Stimulated activated CD8-positive, alpha-beta memory T cell treated with anti-CD3 and anti-CD28 coated beads, Interleukin-7, amount 100 ng/mL, for 1 hour (primary cell): ENCODE data around the gene POR.
"Not testable (repeated sequence)": the region's sequence is repeated elsewhere in the genome, so short reads cannot be mapped to it uniquely, and the experiment has no call there.

Experiments used
- DNase-seq, 2 donors: peaks; one replicate each; pipeline ENCODE4 v3.0.0-alpha.2; 2020; ENCODE audit warnings: low read depth in 2 of 2

POR gene

GRCh38 chr7:75914655-75915415, at the start of gene POR:
Gene POR, plus strand, starts transcription at chr7:75915155. Its CDS starts 38,847 bp downstream, at chr7:75954002.
- peak; percentile 95 to 98 for DNase-seq

- no peak for DNase-seq
These were observed 48.9 kb upstream of the POR start for GRCh38 chr7:75866114-75866488.

DNA sequence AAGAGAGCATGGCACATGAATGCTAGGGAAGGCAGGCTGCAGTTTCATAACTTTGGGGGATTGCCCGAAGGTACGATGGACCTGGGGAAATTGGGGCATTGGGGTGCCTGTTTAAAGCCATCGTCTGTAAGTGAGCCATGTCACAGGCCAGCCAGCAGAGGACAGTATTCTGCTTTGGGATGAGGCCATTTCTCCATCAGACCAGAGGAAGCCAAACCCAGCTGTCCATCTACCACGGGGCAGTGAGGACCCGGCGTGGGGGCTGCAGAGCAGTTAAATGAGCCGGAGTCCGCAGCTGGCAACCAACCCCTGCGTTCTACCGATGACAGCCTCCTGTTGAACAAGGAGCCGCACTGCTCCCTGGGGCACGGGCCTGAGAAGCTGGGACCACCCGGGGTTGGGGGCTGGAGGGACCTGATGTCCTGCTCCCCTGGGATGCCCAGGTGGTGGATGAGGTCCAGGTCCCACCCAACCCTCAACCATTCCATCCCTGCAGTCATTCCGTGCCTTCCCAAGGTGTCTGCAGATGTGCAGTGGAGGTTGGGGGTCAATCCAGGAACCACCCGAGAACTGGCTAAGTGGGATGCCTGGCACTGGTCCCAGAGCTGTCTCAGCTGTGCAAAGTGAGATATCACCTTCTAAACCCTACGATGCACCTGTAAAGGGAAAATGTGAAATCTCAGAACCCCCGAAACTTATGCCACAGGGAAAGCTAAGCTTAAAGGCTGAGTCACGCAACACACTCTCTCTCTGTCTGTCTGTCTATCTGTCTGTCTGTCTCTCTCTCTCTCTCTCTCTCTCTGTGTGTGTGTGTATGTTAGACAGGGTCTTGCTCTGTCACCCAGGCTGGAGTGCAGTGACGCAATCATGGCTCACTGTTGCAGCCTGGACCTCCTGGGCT, 48.2 kb upstream of the POR start:
- peak in 1 of 2 donors; percentile 13 for DNase-seq

GRCh38 chr7:75867390-75867717, 47.6 kb upstream of the POR start:
- DNase-seq = no peak

- no peak for DNase-seq
These were observed 46.8 kb upstream of the POR start for GRCh38 chr7:75868153-75868552.

GRCh38 chr7:75869776-75870379, 45.1 kb upstream of the POR start:
- no peak for DNase-seq

DNA sequence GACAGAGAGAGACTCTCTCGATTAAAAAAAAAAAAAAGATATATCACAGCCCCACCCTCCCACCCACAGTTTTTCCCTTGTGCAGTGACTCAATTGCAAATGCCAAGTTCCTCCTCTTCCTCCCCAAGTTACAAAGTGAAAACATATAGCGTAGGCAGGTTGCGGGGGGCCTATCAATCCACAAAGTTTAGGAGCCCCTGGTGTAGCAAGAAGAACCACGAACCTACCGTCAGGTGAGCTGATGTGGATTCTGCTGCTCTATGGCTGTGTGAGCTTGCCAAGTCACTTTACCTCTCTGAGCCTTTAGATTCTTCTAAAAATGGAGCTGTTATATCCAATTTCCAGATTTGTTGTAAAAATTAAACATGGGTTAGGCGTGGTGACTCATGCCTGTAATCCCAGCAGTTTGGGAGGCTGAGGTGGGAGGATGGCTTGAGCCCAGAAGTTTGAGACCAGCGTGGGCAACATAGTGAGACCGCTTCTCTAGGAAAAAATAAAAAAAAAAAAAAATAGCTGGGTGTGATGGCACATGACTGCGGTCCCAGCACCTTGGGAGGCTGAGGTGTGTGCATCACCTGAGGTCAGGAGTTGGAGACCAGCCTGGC, 44.3 kb upstream of the POR start:
- no peak for DNase-seq

DNA sequence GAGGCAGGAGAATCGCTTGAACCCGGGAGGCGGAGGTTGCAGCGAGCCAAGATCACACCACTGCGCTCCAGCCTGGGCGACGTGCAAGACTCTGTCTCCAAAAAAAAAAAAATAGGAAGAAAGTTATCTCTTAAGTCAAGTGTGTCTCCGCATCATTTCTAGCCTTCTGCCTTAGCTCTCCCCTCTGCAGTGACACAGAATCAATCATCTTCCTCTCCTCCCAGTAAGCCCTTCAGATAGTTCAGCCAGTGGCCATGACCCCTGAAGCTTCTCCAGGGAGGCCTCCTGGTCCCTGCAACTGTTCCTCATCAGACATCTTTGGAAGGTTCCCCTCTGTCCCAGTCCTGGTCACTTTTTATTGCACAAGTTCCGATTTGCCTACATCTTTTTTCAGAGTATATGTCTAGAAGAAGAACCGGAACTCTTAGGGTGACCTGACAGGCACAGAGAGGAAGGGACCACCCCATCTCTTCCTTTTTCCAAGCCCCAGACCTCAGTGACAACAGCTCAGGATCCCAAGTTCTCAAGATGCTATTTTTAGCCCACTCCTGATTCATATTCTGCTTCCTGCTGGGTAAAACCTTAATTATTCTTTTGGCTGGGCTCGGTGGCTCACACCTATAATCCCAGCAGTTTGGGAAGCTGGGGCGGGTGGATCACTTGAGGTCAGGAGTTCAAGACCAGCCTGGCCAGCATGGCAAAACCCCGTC, 42.7 kb upstream of the POR start:
- DNase-seq = no peak

DNA sequence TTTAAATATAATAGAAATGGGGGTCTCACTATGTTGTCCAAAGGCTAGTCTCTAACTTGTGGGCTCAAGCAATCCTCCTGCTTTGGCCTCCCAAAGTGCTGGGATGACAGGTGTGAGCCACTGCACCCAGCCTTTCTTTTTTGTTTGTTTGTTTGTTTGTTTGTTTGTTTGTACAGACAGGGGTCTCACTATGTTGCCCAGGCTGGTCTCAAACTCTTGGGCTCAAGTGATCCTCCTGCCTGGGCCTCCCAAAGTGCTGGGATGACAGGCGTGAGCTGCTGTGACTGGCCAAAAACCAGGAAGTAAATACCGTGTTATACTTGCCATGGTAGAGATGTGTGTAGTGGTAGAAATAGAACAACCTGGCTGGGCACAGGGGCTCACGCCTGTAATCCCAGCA, 40.8 kb upstream of the POR start:
- not testable (repeated sequence) for DNase-seq

GRCh38 chr7:75875113-75876080, 39.6 kb upstream of the POR start:
- no peak for DNase-seq

GRCh38 chr7:75876126-75876881, 38.7 kb upstream of the POR start:
- no peak for DNase-seq

GRCh38 chr7:75878312-75878768, 36.6 kb upstream of the POR start:
- DNase-seq = no peak

DNA sequence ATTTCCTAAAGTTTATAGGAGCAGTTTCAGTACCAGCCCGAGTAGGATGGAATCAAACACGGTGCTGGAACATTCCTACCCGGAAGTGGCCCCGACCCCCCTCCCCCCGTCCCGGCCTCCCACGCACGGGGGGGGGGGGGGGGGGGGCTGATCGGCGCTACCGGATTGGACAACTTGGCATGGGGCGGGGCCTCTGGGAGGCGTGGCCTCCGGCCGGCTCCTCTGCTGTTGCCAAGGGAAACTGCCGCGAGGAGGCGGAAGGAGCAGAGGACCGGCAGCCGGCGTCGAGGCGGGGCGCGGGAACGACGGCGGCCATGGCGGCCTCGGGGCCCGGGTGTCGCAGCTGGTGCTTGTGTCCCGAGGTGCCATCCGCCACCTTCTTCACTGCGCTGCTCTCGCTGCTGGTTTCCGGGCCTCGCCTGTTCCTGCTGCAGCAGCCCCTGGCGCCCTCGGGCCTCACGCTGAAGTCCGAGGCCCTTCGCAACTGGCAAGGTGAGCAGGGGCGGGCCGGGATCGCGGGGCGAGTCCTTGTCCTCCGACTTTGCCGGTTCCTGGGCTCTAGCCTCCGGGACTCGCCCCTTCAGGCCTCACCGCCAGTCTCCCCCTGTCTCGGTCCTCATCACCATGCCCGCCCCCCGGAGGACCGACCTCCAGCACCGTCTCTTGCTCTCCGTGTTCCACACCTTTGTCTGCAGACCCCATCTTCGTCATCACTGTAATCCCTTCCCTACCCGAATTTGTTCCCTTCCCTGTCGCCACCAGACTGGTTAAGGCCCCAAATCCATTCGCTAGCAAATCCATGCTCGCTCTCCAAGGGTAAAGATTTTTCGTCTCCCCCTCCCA, 36.0 kb upstream of the POR start, which contains the start of gene RHBDD2:
Gene RHBDD2 (plus strand): TSS at position 266 of the 843 bp plus-strand sequence. CDS start 49 bp downstream, at position 315.
- DNase-seq = peak; percentile 92 to 94

DNA sequence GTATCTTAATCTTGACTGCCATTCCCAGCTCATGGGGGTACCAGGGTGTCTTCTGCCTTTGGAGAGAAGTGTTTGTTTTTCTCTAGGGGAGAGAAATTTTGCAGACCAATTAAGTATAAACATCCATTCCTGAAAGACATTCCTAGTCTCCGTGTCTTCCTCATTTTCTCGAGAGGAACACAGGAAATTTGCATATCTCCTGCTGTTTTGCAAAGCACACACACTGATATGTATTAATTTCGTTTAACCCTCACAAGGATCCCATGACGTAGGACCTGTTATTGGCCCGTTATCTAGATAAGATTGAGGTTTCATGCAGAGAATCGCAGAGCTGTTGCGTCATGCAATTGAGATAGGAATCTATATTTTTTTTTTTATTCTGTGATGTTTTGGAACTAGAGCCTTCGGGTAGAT, 35.2 kb upstream of the POR start:
- DNase-seq = no peak

- DNase-seq = no peak
These were observed 34.7 kb upstream of the POR start for GRCh38 chr7:75880242-75880641.

DNA sequence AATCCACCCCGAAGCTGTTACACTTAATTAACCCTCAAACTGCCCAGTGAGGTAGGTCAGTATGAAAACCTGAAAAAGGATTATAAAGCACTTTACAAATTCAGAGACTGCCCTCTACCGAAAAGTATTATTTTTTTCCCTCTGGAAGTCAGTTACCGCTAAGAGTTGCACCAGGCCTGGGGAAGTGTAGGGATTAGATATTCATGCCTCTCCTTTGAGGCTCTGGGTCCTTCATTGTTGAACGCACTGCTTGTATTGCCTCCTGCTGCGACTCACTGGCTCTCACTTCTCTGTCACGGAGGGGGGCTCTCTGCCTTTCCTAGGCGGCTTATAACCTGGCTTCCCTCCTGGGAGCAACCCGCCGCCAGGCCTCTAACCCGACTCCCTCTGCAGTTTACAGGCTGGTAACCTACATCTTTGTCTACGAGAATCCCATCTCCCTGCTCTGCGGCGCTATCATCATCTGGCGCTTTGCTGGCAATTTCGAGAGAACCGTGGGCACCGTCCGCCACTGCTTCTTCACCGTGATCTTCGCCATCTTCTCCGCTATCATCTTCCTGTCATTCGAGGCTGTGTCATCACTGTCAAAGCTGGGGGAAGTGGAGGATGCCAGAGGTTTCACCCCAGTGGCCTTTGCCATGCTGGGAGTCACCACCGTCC, 33.4 kb upstream of the POR start:
- no peak for DNase-seq

DNA sequence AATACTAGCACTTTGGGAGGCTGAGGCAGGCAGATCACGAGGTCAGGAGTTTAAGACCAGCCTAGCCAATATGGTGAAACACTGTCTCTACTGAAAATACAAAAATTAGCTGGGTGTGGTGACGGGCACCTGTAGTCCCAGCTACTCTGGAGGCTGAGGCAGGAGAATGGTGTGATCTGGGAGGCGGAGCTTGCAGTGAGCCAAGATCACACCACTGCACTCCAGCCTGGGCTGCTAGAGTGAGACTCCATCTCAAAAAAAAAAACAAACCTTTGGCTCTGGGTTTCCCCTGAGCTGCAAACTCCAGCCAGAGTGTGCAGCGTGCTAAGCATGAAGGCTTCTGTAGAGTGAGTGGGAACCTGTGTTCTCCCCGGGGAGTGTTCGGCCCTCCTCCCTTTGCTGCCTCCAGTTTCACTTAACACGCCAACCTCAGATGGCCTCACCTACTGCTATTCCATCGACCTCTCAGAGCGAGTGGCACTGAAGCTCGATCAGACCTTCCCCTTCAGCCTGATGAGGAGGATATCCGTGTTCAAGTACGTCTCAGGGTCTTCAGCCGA, 31.6 kb upstream of the POR start:
- DNase-seq = not testable (repeated sequence)

GRCh38 chr7:75884476-75884875, 30.5 kb upstream of the POR start:
- no peak for DNase-seq
